ENCODE measurements around the gene TIA1.

DNA sequence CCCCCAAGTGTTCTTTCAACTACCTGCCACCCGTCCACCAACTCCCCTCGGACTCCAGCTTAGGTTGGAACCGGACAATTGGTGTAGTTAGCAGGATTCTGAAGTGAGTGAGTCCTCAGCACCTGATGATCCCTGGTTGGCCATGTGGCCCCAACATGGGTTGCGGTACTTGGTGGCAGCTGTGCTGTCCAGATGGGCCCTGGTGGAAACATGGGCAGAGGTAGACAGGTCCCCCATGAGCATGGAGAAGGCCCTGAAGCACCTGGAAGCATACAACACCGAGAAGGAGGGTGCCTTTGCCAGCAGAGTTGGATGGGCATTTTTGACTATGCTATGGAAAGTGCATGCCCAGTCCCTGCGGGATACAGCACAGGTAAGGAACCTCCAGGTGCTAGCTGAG lies 46.6 kb downstream of the TIA1 start:
- no peak for TF ChIP-seq CTCF (conservative IDR thresholded peaks at IDR 0.05; ENCODE audit: low read depth, low read length)
- no peak for TF ChIP-seq EZH2phosphoT487 (IDR thresholded peaks at IDR 0.05; ENCODE audit: borderline replicate concordance, low read length)
